GM19395 (cell line): ENCODE measurements around the gene HSPA6.
"Not testable (repeated sequence)": the region's sequence is repeated elsewhere in the genome, so short reads cannot be mapped to it uniquely, and the experiment has no call there.

Experiments used
- ATAC-seq: cut with Tn5 transposase; IDR thresholded peaks from one replicate; pipeline ENCODE4 v1.9.1; 2021; ENCODE audit warnings: mild to moderate bottlenecking, moderate library complexity; ENCODE audit not compliant: unreplicated experiment

Gene HSPA6

GRCh38 chr1:161523817-161524741, at the start of gene HSPA6:
TSS of gene HSPA6 (plus strand) at chr1:161524540. CDS start at chr1:161524659, 119 bp downstream.
- ATAC-seq: peak; percentile 72

GRCh38 chr1:161477711-161478110, 46.6 kb upstream of the HSPA6 start:
- ATAC-seq: not testable (repeated sequence)

- no peak for ATAC-seq
These were observed 45.4 kb upstream of the HSPA6 start for GRCh38 chr1:161478985-161479384.

- no peak for ATAC-seq
These were observed 43.8 kb upstream of the HSPA6 start for GRCh38 chr1:161480381-161481035.

- ATAC-seq: no peak
These were observed 42.5 kb upstream of the HSPA6 start for GRCh38 chr1:161481624-161482392.

GRCh38 chr1:161482610-161483009, 41.7 kb upstream of the HSPA6 start:
- no peak for ATAC-seq

- ATAC-seq: no peak
These were observed 41.0 kb upstream of the HSPA6 start for GRCh38 chr1:161483361-161483760.

GRCh38 chr1:161484613-161485012, 39.7 kb upstream of the HSPA6 start:
- no peak for ATAC-seq

GRCh38 chr1:161486806-161487741, 37.3 kb upstream of the HSPA6 start:
- ATAC-seq: peak; percentile 56

GRCh38 chr1:161491472-161491871, 32.9 kb upstream of the HSPA6 start:
- ATAC-seq: no peak

GRCh38 chr1:161492827-161493226, 31.5 kb upstream of the HSPA6 start:
- ATAC-seq: no peak

GRCh38 chr1:161494091-161494735, 30.1 kb upstream of the HSPA6 start:
- ATAC-seq: no peak

GRCh38 chr1:161495490-161495889, 28.9 kb upstream of the HSPA6 start:
- no peak for ATAC-seq

- no peak for ATAC-seq
These were observed 26.4 kb upstream of the HSPA6 start for GRCh38 chr1:161497961-161498360.

GRCh38 chr1:161498646-161499045, 25.7 kb upstream of the HSPA6 start:
- no peak for ATAC-seq

- no peak for ATAC-seq
These were observed 25.0 kb upstream of the HSPA6 start for GRCh38 chr1:161499099-161500039.

- ATAC-seq: no peak
These were observed 23.1 kb upstream of the HSPA6 start for GRCh38 chr1:161501234-161501633.

GRCh38 chr1:161502181-161502580, 22.2 kb upstream of the HSPA6 start:
- no peak for ATAC-seq
